Hepatocyte (in vitro differentiated cells): ENCODE results near the gene LTF. TPM values are rescaled to one million over a fixed set of nuclear protein-coding genes. Genes with fewer than 3 reads are reported as not detected.

ENCODE experiments used
- DNase-seq: peaks from one replicate; pipeline ENCODE4 v3.0.0-alpha.2; 2016; ENCODE audit warnings: low spot score
- H2AFZ ChIP-seq: fragments of 200-600 bp; sonication (generic); 2 replicates; pipeline ENCODE4 v1.6.0; 2016; ENCODE audit warnings: antibody characterized with exemption, mild to moderate bottlenecking
- H3K27ac ChIP-seq: fragments of 200-600 bp; sonication (generic); 2 replicates; pipeline ENCODE4 v1.5.1; 2016; ENCODE audit warnings: mild to moderate bottlenecking
- H3K27me3 ChIP-seq: fragments of 200-600 bp; sonication (generic); 2 replicates; pipeline ENCODE4 v1.6.1; 2016
- H3K36me3 ChIP-seq: fragments of 200-600 bp; sonication (generic); replicated peaks from 2 replicates; pipeline ENCODE4 v1.5.1; 2016; ENCODE audit warnings: low read depth; ENCODE audit not compliant: insufficient read depth
- H3K4me1 ChIP-seq: fragments of 200-600 bp; sonication (generic); 2 replicates; pipeline ENCODE4 v1.5.1; 2016; ENCODE audit warnings: mild to moderate bottlenecking, moderate library complexity; ENCODE audit not compliant: insufficient read depth
- H3K4me2 ChIP-seq: fragments of 200-600 bp; sonication (generic); 2 replicates; pipeline ENCODE4 v1.6.0; 2016
- H3K4me3 ChIP-seq: fragments of 200-600 bp; sonication (generic); 2 replicates; pipeline ENCODE4 v1.5.1; 2016; ENCODE audit warnings: mild to moderate bottlenecking
- H3K79me2 ChIP-seq: fragments of 200-600 bp; sonication (generic); 2 replicates; pipeline ENCODE4 v1.6.0; 2017; ENCODE audit warnings: mild to moderate bottlenecking
- H3K9me2 ChIP-seq: fragments of 200-600 bp; sonication (generic); replicated peaks from 2 replicates; pipeline ENCODE4 v1.6.0; 2017; ENCODE audit warnings: mild to moderate bottlenecking; ENCODE audit not compliant: insufficient read depth
- H3K9me3 ChIP-seq: fragments of 200-600 bp; sonication (generic); 2 replicates; pipeline ENCODE4 v1.5.1; 2016; ENCODE audit warnings: low read depth, mild to moderate bottlenecking
- H4K20me1 ChIP-seq: fragments of 200-600 bp; sonication (generic); 2 replicates; pipeline ENCODE4 v1.6.0; 2016; ENCODE audit warnings: mild to moderate bottlenecking; ENCODE audit not compliant: insufficient read depth, poor library complexity, severe bottlenecking
- CTCF ChIP-seq: fragments of 200-600 bp; sonication (generic); IDR thresholded peaks from 2 replicates; pipeline ENCODE4 v1.5.1; 2016; ENCODE audit warnings: antibody characterized with exemption, mild to moderate bottlenecking; ENCODE audit not compliant: poor library complexity
- EZH2 ChIP-seq: fragments of 200-600 bp; sonication (generic); IDR thresholded peaks from 2 replicates; pipeline ENCODE4 v1.6.1; 2016; ENCODE audit warnings: antibody characterized with exemption, mild to moderate bottlenecking, borderline replicate concordance
- EZH2phosphoT487 ChIP-seq: fragments of 200-600 bp; sonication (generic); IDR thresholded peaks from one replicate; pipeline ENCODE4 v1.6.1; 2018; ENCODE audit warnings: antibody characterized with exemption, mild to moderate bottlenecking, low read depth, moderate library complexity; ENCODE audit not compliant: unreplicated experiment, severe bottlenecking
- WGBS: methylation state at CpG from one replicate; pipeline ENCODE4 v1.1.6; 2016; ENCODE audit warnings: low lambda C conversion rate; ENCODE audit errors: missing lambda C conversion rate; 5-methylcytosine and 5-hydroxymethylcytosine counted together
- polyA plus RNA-seq: library from polyadenylated mRNA; unstranded; fragments of >200 nt; fragmentation: Nextera tagmentation; extraction: Ambion mirVana; gene quantifications from 2 replicates; pipeline ENCODE4 v1.2.1, GENCODE V29; 2016
- total RNA-seq: library from RNA; depleted of rRNA; stranded (reverse); fragments of >200 nt; gene quantifications from 2 replicates; pipeline ENCODE4 v1.2.3, GENCODE V29; 2014

Gene LTF
- total and polyA plus RNA-seq, 2 experiments from 2014 or later = 1.8 TPM; not detected in 1

- no peak for TF ChIP-seq CTCF
- no peak for TF ChIP-seq EZH2
- no peak for TF ChIP-seq EZH2phosphoT487
- H3K36me3 ChIP-seq = no peaks in the 10 kb centered on the region
- no peaks in the 10 kb centered on the region for H3K9me2 ChIP-seq
- no peak overlapping the region for H2AFZ ChIP-seq
- no peak overlapping the region for H3K4me2 ChIP-seq
- no peaks in the 10 kb centered on the region for H3K27me3 ChIP-seq
- H4K20me1 ChIP-seq = no peaks in the 10 kb centered on the region
- no peak overlapping the region for H3K4me3 ChIP-seq
- no peak overlapping the region for H3K27ac ChIP-seq
- H3K79me2 ChIP-seq = no peaks in the 10 kb centered on the region
- no peak for DNase-seq
- H3K9me3 ChIP-seq = no peaks in the 10 kb centered on the region
- 82% methylated on average over 5 of the region's 5 CpGs for WGBS
- H3K4me1 ChIP-seq = no peaks in the 10 kb centered on the region
These were observed 6.7 kb upstream of the LTF start for GRCh38 chr3:46471371-46471914.

- Histone ChIP-seq H3K27me3 (no peaks in the 10 kb centered on the region), H3K4me2 (no peak overlapping the region), H3K9me3 (no peaks in the 10 kb centered on the region), H3K9me2 (no peaks in the 10 kb centered on the region), H3K27ac (no peak overlapping the region), H2AFZ (no peak overlapping the region), H3K79me2 (no peaks in the 10 kb centered on the region), H3K4me1 (no peaks in the 10 kb centered on the region), H3K4me3 (no peak overlapping the region), H3K36me3 (no peaks in the 10 kb centered on the region), H4K20me1 (no peaks in the 10 kb centered on the region)
- no peak for DNase-seq
- 89% methylated on average over 4 of the region's 4 CpGs for WGBS
- no peak for TF ChIP-seq CTCF
- no peak for TF ChIP-seq EZH2
- TF ChIP-seq EZH2phosphoT487 = no peak
These were observed 6.1 kb upstream of the LTF start for GRCh38 chr3:46470831-46471230.

- H3K27me3 ChIP-seq = peaks cover 6% of the 10 kb centered on the region
- no peaks in the 10 kb centered on the region for H3K79me2 ChIP-seq
- no peak overlapping the region for H2AFZ ChIP-seq
- H3K9me2 ChIP-seq = no peaks in the 10 kb centered on the region
- no peak for DNase-seq
- H3K4me1 ChIP-seq = no peaks in the 10 kb centered on the region
- H4K20me1 ChIP-seq = no peaks in the 10 kb centered on the region
- H3K36me3 ChIP-seq = no peaks in the 10 kb centered on the region
- H3K4me3 ChIP-seq = no peak overlapping the region
- WGBS = 81% methylated on average over 3 of the region's 3 CpGs
- no peaks in the 10 kb centered on the region for H3K9me3 ChIP-seq
- no peak overlapping the region for H3K4me2 ChIP-seq
- TF ChIP-seq EZH2phosphoT487 (no peak), CTCF (no peak), EZH2 (no peak)
- H3K27ac ChIP-seq = no peak overlapping the region
These were observed 5.1 kb upstream of the LTF start for GRCh38 chr3:46469680-46470357.
